Epithelial cell of proximal tubule (primary cell): Measurements from ENCODE around the gene TNNT3. TPM values are rescaled to one million over a fixed set of nuclear protein-coding genes. Genes with fewer than 3 reads are reported as not detected.

Experiments used
- DNase-seq: peaks from one replicate; pipeline ENCODE4 v3.0.0-alpha.2; 2011; ENCODE audit warnings: low read depth
- H3K4me3 ChIP-seq: 2 replicates; pipeline ENCODE4 v1.5.1; 2011; ENCODE audit warnings: low read depth, mild to moderate bottlenecking, low read length
- total RNA-seq: library from RNA; depleted of rRNA; stranded (reverse); fragments of >200 nt; gene quantifications from 2 replicates; pipeline ENCODE4 v1.2.3, GENCODE V29; 2015
- TF ChIP-seq, protein P1 (sequence below): conservative IDR thresholded peaks from 2 replicates; pipeline ENCODE4 v1.5.1; 2012; ENCODE audit warnings: low read depth, mild to moderate bottlenecking, low read length

Gene TNNT3
- total RNA-seq, 1 donor from 2014 or later: not detected

DNA sequence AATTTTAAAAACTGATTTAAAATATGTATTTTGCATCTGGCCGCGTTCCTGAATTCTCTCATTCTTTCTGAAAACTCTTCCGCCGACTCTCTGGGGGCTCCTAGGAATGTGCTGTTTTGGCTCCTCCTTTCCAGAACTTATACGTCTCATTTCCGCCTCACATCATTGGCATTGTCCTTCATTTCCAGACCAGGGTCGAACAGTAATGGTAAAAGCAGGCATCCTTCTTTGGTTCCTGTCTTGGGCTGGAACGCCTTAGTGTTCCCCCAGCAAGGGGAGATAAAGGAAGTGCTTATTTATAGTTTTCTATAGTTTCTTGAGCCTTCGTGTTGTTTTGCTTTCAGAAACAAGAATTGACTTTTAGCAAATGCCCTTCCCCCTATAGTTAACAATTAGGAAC lies 10.9 kb upstream of the TNNT3 start:
- H3K4me3 ChIP-seq: no peak overlapping the region
- no peak for DNase-seq
- TF ChIP-seq, protein P1, sequence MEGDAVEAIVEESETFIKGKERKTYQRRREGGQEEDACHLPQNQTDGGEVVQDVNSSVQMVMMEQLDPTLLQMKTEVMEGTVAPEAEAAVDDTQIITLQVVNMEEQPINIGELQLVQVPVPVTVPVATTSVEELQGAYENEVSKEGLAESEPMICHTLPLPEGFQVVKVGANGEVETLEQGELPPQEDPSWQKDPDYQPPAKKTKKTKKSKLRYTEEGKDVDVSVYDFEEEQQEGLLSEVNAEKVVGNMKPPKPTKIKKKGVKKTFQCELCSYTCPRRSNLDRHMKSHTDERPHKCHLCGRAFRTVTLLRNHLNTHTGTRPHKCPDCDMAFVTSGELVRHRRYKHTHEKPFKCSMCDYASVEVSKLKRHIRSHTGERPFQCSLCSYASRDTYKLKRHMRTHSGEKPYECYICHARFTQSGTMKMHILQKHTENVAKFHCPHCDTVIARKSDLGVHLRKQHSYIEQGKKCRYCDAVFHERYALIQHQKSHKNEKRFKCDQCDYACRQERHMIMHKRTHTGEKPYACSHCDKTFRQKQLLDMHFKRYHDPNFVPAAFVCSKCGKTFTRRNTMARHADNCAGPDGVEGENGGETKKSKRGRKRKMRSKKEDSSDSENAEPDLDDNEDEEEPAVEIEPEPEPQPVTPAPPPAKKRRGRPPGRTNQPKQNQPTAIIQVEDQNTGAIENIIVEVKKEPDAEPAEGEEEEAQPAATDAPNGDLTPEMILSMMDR: no peak

DNA sequence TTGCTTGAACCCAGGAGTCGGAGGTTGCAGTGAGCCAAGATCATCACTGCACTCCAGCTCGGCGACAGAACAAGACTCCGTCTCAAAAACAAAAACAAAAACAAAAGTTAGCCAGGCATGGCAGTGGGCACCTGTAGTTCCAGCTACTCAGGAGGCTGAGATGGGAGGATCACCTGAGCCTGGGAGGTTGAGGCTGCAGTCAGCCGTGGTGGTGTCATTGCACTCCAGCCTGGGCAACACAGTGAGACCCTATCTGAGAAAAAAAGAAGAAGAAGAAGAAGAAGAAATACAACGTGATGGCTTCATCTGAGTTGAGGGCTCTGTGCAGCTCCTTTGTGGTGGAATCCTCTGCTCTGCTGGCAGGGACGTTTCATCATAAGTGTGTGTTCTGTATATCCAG lies 10.0 kb upstream of the TNNT3 start:
- TF ChIP-seq, protein P1: no peak
- H3K4me3 ChIP-seq: no peak overlapping the region

DNA sequence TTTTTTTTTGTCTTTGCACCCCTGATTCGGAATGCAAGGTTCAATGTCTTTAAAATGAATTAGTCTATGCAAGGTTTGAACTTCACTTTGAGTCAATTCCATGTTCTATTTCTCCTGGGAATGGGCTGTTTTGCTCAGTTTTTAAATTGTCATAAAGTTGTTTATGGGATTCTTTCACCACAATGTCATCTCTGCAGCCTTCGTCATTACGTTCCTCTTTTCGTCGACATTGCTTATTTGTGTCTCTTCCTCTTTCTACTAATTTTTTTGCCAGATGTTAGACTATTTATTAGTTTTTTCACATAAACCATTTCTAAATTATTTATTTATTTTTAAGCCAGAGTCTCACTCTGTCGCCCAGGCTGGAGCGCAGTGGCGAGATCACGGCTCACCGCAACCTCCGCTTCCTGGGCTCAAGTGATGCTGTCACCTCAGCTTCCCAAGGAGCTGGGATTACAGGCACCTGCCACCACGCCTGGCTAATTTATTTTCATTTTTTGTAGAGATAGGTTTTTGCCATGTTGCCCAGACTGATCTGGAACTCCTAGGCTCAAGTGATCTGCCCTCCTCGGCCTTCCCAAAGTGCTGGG lies 7.1 kb upstream of the TNNT3 start:
- TF ChIP-seq, protein P1: no peak
- no peak for DNase-seq

More for the DNA sequence above, 10.0 kb upstream of the TNNT3 start:
- no peak for DNase-seq

DNA sequence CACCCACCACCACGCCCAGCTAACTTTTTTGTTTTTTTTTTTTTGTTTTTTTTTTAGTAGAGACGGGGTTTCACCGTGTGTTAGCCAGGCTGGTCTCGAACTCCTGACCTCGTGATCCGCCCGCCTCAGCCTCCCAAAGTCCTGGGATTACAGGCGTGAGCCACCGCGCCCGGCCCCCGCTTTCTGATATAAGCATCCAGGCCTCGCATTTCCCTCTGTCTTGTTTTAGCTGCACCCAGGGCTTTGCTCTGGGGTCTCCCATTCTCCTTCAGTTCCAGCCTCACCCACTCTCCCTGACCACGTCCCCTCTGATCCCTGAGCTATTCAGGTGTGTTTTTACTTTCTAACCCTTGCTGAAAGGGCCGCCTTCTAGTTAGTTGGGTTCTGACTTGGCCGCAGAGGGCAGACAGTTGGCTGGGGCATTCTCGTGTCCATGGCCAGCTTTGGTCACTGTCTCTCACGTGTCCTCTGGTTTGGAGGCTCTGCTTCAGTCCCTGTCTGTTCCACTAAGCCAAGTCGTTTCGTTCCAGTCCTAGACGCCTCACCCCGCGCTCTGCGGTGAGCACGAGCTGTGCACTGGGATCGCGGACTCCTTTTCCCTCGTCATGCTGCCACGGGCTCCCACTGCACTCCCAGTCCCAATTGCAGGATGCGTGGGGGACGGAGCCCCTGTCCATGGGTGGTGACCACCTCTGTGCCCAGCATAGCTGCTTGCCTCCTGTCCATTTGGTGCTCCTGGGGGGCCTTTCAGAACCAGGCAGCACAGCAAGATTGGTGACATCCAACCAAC lies 6.0 kb upstream of the TNNT3 start:
- DNase-seq: no peak
- no peak overlapping the region for H3K4me3 ChIP-seq
- TF ChIP-seq, protein P1: no peak

More for the DNA sequence above, 7.1 kb upstream of the TNNT3 start:
- H3K4me3 ChIP-seq: no peak overlapping the region

DNA sequence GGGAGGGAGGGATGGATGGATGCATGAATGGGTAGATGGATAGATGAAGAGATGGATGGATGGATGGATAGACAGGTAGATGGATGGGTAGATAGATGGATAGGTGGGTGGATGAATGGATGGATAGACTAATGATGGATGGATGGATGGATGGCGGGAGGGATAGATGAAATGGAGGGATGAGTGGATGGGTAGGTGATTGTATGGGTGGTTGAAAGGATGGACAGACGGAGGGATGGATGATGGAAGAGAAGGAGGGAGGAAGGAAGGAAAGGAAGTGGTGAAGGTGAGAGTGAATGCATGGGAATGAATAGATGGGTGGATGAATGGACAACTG lies 3.7 kb upstream of the TNNT3 start:
- no peak overlapping the region for H3K4me3 ChIP-seq
- TF ChIP-seq, protein P1: no peak

DNA sequence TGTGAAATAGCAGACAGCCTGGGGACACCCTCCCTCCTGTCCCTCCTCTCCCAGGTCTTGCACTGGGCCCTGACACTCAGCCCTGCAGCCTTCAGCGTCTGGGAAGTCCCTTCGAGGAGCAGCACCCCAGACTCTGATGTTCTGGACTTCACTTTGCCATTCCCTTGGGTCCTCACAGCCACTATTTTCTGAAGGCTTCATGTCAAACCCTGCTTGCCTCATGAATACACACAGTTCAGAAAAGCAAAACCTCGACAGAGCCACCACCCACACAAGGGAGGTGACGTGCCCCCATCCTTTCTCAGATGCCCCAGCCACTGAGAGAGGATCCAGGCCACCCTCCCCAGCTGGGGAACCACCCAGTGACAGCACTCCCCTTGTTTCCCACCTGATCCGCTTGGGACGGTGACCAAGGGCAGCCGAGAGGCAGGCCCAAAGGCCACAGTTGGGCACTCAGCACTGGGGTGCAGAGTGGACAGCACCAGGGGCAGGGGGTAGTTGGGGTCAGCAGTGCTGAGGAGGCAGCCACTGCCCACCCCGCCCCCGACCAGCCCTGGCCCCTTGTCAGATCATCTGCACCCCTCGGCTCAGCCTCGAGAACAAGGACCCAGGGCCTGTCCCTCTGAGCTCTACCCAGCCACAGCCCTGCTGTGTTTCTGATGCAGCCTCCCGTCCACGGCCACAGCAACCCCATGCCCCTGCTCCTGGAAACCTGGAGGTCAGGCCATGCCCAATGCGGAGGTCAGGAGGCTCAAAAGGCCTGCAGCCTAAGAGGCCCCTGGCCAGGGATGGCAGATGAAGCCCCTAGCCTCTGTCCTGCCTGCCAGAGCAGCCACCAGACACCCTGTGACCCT lies 3.1 kb upstream of the TNNT3 start:
- DNase-seq: no peak
- TF ChIP-seq, protein P1: no peak

More for the DNA sequence above, 3.7 kb upstream of the TNNT3 start:
- DNase-seq: no peak

More for the DNA sequence above, 3.1 kb upstream of the TNNT3 start:
- no peak overlapping the region for H3K4me3 ChIP-seq
